Fibroblast of lung (primary cell): ENCODE measurements around the gene ARHGAP12. TPM values are rescaled to one million over a fixed set of nuclear protein-coding genes. Genes with fewer than 3 reads are reported as not detected.

Source experiments
- DNase-seq, 2 donors: peaks; one replicate each; pipeline versions ENCODE4 v3.0.0 to v3.0.0-alpha.2; 2010; ENCODE audit warnings: low read depth in 2 of 2
- H2AFZ ChIP-seq: 2 replicates; pipeline ENCODE4 v1.5.1; 2012; ENCODE audit warnings: low read length, control low read depth, inconsistent platforms
- H3K27ac ChIP-seq: 2 replicates; pipeline ENCODE4 v1.5.1; 2011; ENCODE audit warnings: low read length, control low read depth; ENCODE audit not compliant: insufficient read depth
- H3K27me3 ChIP-seq: 2 replicates; pipeline ENCODE4 v1.5.1; 2011; ENCODE audit warnings: mild to moderate bottlenecking, low read length; ENCODE audit not compliant: control insufficient read depth, insufficient read depth
- H3K36me3 ChIP-seq: 2 replicates; pipeline ENCODE4 v1.5.1; 2011; ENCODE audit warnings: low read length; ENCODE audit not compliant: control insufficient read depth, insufficient read depth
- H3K4me1 ChIP-seq: 2 replicates; pipeline ENCODE4 v1.5.1; 2011; ENCODE audit warnings: low read length; ENCODE audit not compliant: control insufficient read depth, insufficient read depth; ENCODE audit errors: extremely low read depth
- H3K4me2 ChIP-seq: 2 replicates; pipeline ENCODE4 v1.5.1; 2011; ENCODE audit warnings: low read length, control low read depth; ENCODE audit not compliant: insufficient read depth; ENCODE audit errors: extremely low read depth
- H3K4me3 ChIP-seq, 4 experiments: fragments of 200-600 bp in 1 of 4; sonication (generic) in 1 of 4; replicated peaks in 1 of 4; 2 replicates each; pipeline ENCODE4 v1.5.1; 2011 to 2016; ENCODE audit warnings: low read length in 4 of 4, low read depth in 3 of 4, mild to moderate bottlenecking in 3 of 4, control low read depth in 2 of 4, inconsistent platforms in 1 of 4, mixed read lengths in 1 of 4; ENCODE audit not compliant: insufficient read depth in 1 of 4; ENCODE audit errors: control extremely low read depth in 1 of 4
- H3K79me2 ChIP-seq: 2 replicates; pipeline ENCODE4 v1.5.1; 2012; ENCODE audit warnings: mild to moderate bottlenecking, low read length, inconsistent platforms; ENCODE audit not compliant: control insufficient read depth, insufficient read depth
- H3K9ac ChIP-seq: 2 replicates; pipeline ENCODE4 v1.5.1; 2011; ENCODE audit warnings: mild to moderate bottlenecking, low read length, control low read depth; ENCODE audit not compliant: insufficient read depth
- H3K9me3 ChIP-seq: 2 replicates; pipeline ENCODE4 v1.5.1; 2012; ENCODE audit warnings: low read depth, low read length; ENCODE audit not compliant: control insufficient read depth, insufficient read depth
- H4K20me1 ChIP-seq: 2 replicates; pipeline ENCODE4 v1.5.1; 2011; ENCODE audit warnings: low read length; ENCODE audit not compliant: control insufficient read depth, insufficient read depth; ENCODE audit errors: extremely low read depth
- EZH2 ChIP-seq: IDR thresholded peaks from 2 replicates; pipeline ENCODE4 v1.5.1; 2012; ENCODE audit warnings: low read length, control low read depth, mild to moderate bottlenecking; ENCODE audit errors: missing control alignments
- polyA plus RNA-seq, 2 donors: library from polyadenylated mRNA; depleted of rRNA in 1 of 2; stranded (reverse) in 1 of 2; unstranded in 1 of 2; fragments of >200 nt; gene quantifications; 2 replicates each; pipeline ENCODE4 v1.2.1, GENCODE V29; 2011 to 2012; ENCODE audit warnings: missing spikeins in 1 of 2
- total RNA-seq: library from RNA; depleted of rRNA; stranded (reverse); fragments of >200 nt; gene quantifications from 2 replicates; pipeline ENCODE4 v1.2.1, GENCODE V29; 2014
- TF ChIP-seq, protein P1 (sequence below), 2 donors: IDR thresholded peaks in 1 of 2; conservative IDR thresholded peaks in 1 of 2; 1 replicate in 1 of 2; 2 replicates in 1 of 2; pipeline ENCODE4 v1.5.1; 2011 to 2012; ENCODE audit warnings: low read length in 2 of 2, control low read depth in 1 of 2, inconsistent platforms in 1 of 2, low read depth in 1 of 2, mild to moderate bottlenecking in 1 of 2

The ARHGAP12 gene
- total and polyA plus RNA-seq, 2 donors (not counting 1 experiment from before 2014, with no cell fraction given): 24.0 to 63.1 TPM

DNA sequence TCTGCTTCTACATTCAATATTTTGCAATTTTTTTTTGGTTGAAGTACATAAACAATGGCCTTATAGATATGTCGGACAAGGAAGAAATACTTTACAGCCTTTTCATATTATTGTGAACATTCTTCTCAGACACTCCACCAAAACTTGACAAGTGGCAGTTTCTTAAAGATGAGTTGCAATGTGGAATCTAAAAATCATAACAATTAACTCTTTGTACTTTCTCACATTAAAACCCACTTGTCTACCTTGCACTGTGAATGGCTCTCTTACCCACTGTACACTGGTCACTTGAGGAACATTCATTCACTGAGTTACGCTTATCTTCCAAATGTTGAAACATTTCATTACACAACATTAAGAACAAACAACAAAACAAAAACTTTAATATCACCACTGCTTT lies 44.2 kb downstream of the ARHGAP12 start:
- Histone ChIP-seq H3K27ac (no peak overlapping the region), H3K27me3 (no peaks in the 10 kb centered on the region), H4K20me1 (no peaks in the 10 kb centered on the region), H3K4me2 (no peak overlapping the region), H3K79me2 (peaks cover 3% of the 10 kb centered on the region), H3K36me3 (no peaks in the 10 kb centered on the region), H3K9me3 (no peaks in the 10 kb centered on the region), H3K9ac (no peak overlapping the region), H3K4me1 (no peaks in the 10 kb centered on the region), H3K4me3 (no peak overlapping the region), H2AFZ (no peak overlapping the region)
- no peak for DNase-seq
- TF ChIP-seq EZH2: no peak
- TF ChIP-seq, protein P1, sequence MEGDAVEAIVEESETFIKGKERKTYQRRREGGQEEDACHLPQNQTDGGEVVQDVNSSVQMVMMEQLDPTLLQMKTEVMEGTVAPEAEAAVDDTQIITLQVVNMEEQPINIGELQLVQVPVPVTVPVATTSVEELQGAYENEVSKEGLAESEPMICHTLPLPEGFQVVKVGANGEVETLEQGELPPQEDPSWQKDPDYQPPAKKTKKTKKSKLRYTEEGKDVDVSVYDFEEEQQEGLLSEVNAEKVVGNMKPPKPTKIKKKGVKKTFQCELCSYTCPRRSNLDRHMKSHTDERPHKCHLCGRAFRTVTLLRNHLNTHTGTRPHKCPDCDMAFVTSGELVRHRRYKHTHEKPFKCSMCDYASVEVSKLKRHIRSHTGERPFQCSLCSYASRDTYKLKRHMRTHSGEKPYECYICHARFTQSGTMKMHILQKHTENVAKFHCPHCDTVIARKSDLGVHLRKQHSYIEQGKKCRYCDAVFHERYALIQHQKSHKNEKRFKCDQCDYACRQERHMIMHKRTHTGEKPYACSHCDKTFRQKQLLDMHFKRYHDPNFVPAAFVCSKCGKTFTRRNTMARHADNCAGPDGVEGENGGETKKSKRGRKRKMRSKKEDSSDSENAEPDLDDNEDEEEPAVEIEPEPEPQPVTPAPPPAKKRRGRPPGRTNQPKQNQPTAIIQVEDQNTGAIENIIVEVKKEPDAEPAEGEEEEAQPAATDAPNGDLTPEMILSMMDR (conservative IDR thresholded peaks at IDR 0.05 in 1 of 2, IDR thresholded peaks at IDR 0.05 in 1 of 2; ENCODE audit: low read depth in 1 of 2, low read length in 2 of 2): no peak

DNA sequence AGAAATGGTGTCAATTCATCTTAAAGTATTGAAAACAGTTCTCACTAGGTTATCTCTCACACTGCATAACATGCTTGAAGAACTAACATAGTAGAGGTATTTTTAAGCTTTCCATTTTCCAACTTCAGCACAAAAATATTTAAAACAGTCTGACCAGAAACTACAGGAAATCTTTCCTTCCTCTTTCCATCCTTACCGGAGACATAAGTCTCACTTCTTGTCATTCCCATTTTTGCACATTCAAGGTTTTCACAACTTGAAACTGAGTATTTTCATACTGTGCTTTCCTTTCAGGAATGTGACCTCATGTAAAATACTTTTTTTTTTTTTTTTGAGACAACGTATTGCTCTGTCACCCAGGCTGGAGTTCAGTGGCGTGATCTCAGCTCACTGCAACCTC lies 45.2 kb downstream of the ARHGAP12 start:
- Histone ChIP-seq H3K4me3 (no peak overlapping the region), H3K27me3 (no peaks in the 10 kb centered on the region), H2AFZ (no peak overlapping the region), H3K79me2 (peaks cover 3% of the 10 kb centered on the region), H3K9ac (no peak overlapping the region), H3K4me1 (no peaks in the 10 kb centered on the region), H3K36me3 (no peaks in the 10 kb centered on the region), H4K20me1 (no peaks in the 10 kb centered on the region), H3K9me3 (no peaks in the 10 kb centered on the region), H3K4me2 (no peak overlapping the region), H3K27ac (no peak overlapping the region)
- TF ChIP-seq, protein P1 (conservative IDR thresholded peaks at IDR 0.05 in 1 of 2, IDR thresholded peaks at IDR 0.05 in 1 of 2; ENCODE audit: low read depth in 1 of 2, low read length in 2 of 2): no peak
- TF ChIP-seq EZH2: no peak
- no peak for DNase-seq

DNA sequence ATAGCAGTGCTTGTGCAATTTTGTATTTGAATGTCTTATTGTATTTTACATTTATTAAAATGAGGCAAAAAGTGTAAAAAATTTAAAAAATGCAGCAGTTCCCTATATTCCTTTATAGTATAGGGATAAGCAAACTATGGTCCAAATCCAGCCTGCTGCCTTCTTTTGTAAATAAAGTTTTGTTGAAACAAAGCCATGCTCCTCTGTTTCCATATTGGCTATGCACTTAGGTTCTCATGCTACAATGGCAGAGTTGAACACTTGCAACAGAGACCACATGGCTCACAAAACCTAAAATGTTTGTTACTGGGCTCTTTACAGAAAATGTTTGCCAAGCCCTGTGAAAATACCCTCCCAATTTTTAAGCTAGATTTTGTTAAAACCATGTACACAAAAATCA lies 50.1 kb downstream of the ARHGAP12 start:
- H3K4me3 ChIP-seq: no peak overlapping the region
- H3K9ac ChIP-seq: no peak overlapping the region
- no peaks in the 10 kb centered on the region for H4K20me1 ChIP-seq
- DNase-seq: no peak
- no peak overlapping the region for H3K27ac ChIP-seq
- TF ChIP-seq, protein P1 (conservative IDR thresholded peaks at IDR 0.05 in 1 of 2, IDR thresholded peaks at IDR 0.05 in 1 of 2; ENCODE audit: low read depth in 1 of 2, low read length in 2 of 2): no peak
- no peak for TF ChIP-seq EZH2
- no peak overlapping the region for H2AFZ ChIP-seq
- H3K9me3 ChIP-seq: no peaks in the 10 kb centered on the region
- no peak overlapping the region for H3K4me2 ChIP-seq
- H3K27me3 ChIP-seq: no peaks in the 10 kb centered on the region
- no peaks in the 10 kb centered on the region for H3K36me3 ChIP-seq
- no peaks in the 10 kb centered on the region for H3K4me1 ChIP-seq
- H3K79me2 ChIP-seq: peaks cover 6% of the 10 kb centered on the region
